HepG2 (cell line): ENCODE results near the gene OBP2A. TPM values are rescaled to one million over a fixed set of nuclear protein-coding genes. Genes with fewer than 3 reads are reported as not detected.

ENCODE experiments used
- BCL6 ChIP-seq: IDR thresholded peaks from 2 replicates; pipeline ENCODE4 v1.6.1; 2016; ENCODE audit warnings: missing genetic modification reagents, missing compliant biosample characterization
- BORCS8-MEF2B ChIP-seq: sonication (generic); formaldehyde crosslinking; IDR thresholded peaks from 2 replicates; pipeline ENCODE4 v1.8.0; 2022; ENCODE audit warnings: mild to moderate bottlenecking, missing genetic modification reagents
- DRAP1 ChIP-seq: IDR thresholded peaks from 2 replicates; pipeline ENCODE4 v1.6.1; 2016; ENCODE audit warnings: missing genetic modification reagents, missing compliant biosample characterization
- EEA1 ChIP-seq: sonication (generic); formaldehyde crosslinking; IDR thresholded peaks from 2 replicates; pipeline ENCODE4 v1.5.1; 2020; ENCODE audit warnings: mild to moderate bottlenecking, missing genetic modification reagents, borderline replicate concordance
- HNRNPL ChIP-seq: fragments of 200-400 bp; formaldehyde crosslinking; IDR thresholded peaks from 2 replicates; pipeline ENCODE4 v1.6.1; 2017; ENCODE audit warnings: mild to moderate bottlenecking, low read depth, low read length
- JARID2 ChIP-seq: sonication (generic); formaldehyde crosslinking; IDR thresholded peaks from 2 replicates; pipeline ENCODE4 v1.8.1; 2023; ENCODE audit warnings: missing genetic modification reagents, inconsistent platforms; ENCODE audit not compliant: insufficient replicate concordance
- PATZ1 ChIP-seq: sonication (generic); formaldehyde crosslinking; IDR thresholded peaks from 2 replicates; pipeline ENCODE4 v1.4.0; 2020; ENCODE audit warnings: missing genetic modification reagents
- SAFB2 ChIP-seq: sonication (generic); formaldehyde crosslinking; IDR thresholded peaks from 2 replicates; pipeline ENCODE4 v1.5.1; 2020; ENCODE audit warnings: missing genetic modification reagents, low read depth, mild to moderate bottlenecking, borderline replicate concordance
- SKI ChIP-seq: fragments of 450-650 bp; IDR thresholded peaks from one replicate; pipeline ENCODE4 v1.6.1; 2018; ENCODE audit warnings: mild to moderate bottlenecking; ENCODE audit not compliant: partially characterized antibody
- SMAD3 ChIP-seq: sonication (generic); formaldehyde crosslinking; IDR thresholded peaks from 2 replicates; pipeline ENCODE4 v1.4.0; 2020; ENCODE audit warnings: missing genetic modification reagents
- SNAPC5 ChIP-seq: sonication (generic); formaldehyde crosslinking; IDR thresholded peaks from 2 replicates; pipeline ENCODE4 v1.8.1; 2023; ENCODE audit warnings: mild to moderate bottlenecking, missing genetic modification reagents, borderline replicate concordance
- TFAP4 ChIP-seq: sonication (generic); IDR thresholded peaks from 2 replicates; pipeline ENCODE4 v1.6.1; 2016; ENCODE audit warnings: low read depth, borderline replicate concordance
- XBP1 ChIP-seq: sonication (generic); formaldehyde crosslinking; IDR thresholded peaks from 2 replicates; pipeline ENCODE4 v1.5.0; 2020; ENCODE audit warnings: missing genetic modification reagents
- ZFYVE20 ChIP-seq: sonication (generic); formaldehyde crosslinking; IDR thresholded peaks from 2 replicates; pipeline ENCODE4 v1.8.0; 2023; ENCODE audit warnings: low read depth, mild to moderate bottlenecking, moderate library complexity, missing genetic modification reagents, borderline replicate concordance
- ZMAT3 ChIP-seq: sonication (generic); formaldehyde crosslinking; conservative IDR thresholded peaks from 2 replicates; pipeline ENCODE4 v1.7.0; 2021; ENCODE audit warnings: missing genetic modification reagents
- ZNF124 ChIP-seq: sonication (generic); formaldehyde crosslinking; IDR thresholded peaks from 2 replicates; pipeline ENCODE4 v1.4.0; 2020; ENCODE audit warnings: missing genetic modification reagents
- ZNF263 ChIP-seq: sonication (generic); formaldehyde crosslinking; IDR thresholded peaks from 2 replicates; pipeline ENCODE4 v1.4.0; 2020; ENCODE audit warnings: missing genetic modification reagents
- ZNF292 ChIP-seq: sonication (generic); formaldehyde crosslinking; IDR thresholded peaks from 2 replicates; pipeline ENCODE4 v1.8.1; 2022; ENCODE audit warnings: mild to moderate bottlenecking, low read depth, missing genetic modification reagents, borderline replicate concordance
- ZNF670 ChIP-seq: sonication (generic); formaldehyde crosslinking; IDR thresholded peaks from 2 replicates; pipeline ENCODE4 v1.8.0; 2022; ENCODE audit warnings: mild to moderate bottlenecking, missing genetic modification reagents, borderline replicate concordance
- ZNF7 ChIP-seq: IDR thresholded peaks from 2 replicates; pipeline ENCODE4 v1.6.1; 2016; ENCODE audit warnings: missing biosample characterization, missing genetic modification reagents
- polyA plus RNA-seq, 8 experiments: library from polyadenylated mRNA; depleted of rRNA in 3 of 8; stranded (reverse) in 7 of 8; unstranded in 1 of 8; fragments of >200 nt; fragmentation: Illumina TruSeq in 4 of 8; extraction: Trizol in 4 of 8; gene quantifications; 2 replicates each; pipeline versions ENCODE4 v1.2.1 to v1.2.3, GENCODE V29; 2011 to 2016; ENCODE audit warnings: low read depth in 4 of 8, missing spikeins in 1 of 8, mixed read lengths in 1 of 8; ENCODE audit not compliant: insufficient read depth in 1 of 8
- total RNA-seq, 5 experiments: library from RNA; depleted of rRNA; stranded (reverse); fragments of >200 nt; fragmentation: Illumina TruSeq; extraction: Trizol; gene quantifications; 2 replicates each; pipeline ENCODE4 v1.2.3, GENCODE V29; 2016; ENCODE audit warnings: low read depth in 1 of 5
- TF ChIP-seq, protein P1 (sequence below): sonication (generic); formaldehyde crosslinking; IDR thresholded peaks from 2 replicates; pipeline ENCODE4 v1.4.0; 2020; ENCODE audit warnings: missing genetic modification reagents

Gene OBP2A
- total and polyA plus RNA-seq, 2 of the 13 experiments (the other 11 are each of a cell fraction or from before 2014, with no cell fraction given) = 0.32 TPM; not detected in 1

DNA sequence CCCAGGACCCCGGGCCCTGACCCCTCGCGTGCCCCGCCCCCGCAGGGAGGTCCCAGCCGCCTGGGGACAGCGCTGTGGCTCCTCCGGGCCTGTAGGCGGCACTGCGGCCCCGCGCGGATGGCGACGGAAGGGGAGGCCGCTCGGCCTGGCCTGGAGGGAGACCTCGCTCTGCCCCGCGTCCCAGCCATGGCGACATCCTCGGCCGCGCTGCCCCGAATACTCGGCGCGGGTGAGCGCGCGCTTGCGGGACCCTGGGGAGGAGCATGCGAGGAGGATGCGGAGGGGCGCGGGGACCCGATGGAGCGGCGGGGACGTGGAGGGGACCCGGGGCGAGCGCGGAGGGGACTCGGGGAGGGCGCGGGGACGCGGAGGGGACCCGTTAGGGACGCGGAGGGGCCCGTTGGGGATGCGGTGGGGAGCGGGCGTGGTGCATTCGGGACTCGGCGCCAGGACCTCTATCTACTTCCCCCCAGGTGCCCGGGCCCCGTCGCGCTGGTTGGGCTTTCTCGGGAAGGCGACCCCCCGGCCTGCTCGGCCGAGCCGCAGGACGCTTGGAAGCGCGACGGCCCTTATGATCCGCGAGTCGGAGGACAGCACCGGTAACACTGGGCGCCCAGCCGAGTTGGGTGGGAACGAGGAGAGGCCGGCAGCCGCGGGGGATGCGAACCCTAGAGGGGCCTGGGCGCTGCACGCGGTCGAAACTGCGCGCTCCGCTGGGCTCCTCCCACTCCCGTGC lies 45.2 kb upstream of the OBP2A start, which contains the start of gene MRPS2 (continued):
- TF ChIP-seq JARID2 (CRISPR knock-in tag) (no peak), TFAP4 (peak; percentile 12; the same call in 1 of the 2 replicates), SMAD3 (CRISPR knock-in tag) (0 out of 2 replicates have a peak, but pooled peaks have one; percentile 46), SAFB2 (CRISPR knock-in tag) (peak; percentile 72; the same call in 1 of the 2 replicates), SNAPC5 (CRISPR knock-in tag) (no peak), ZNF7 (CRISPR knock-in tag) (no peak), XBP1 (CRISPR knock-in tag) (0 out of 2 replicates have a peak, but pooled peaks have one; percentile 27), BCL6 (CRISPR knock-in tag) (peak; percentile 61; the same call in 1 of the 2 replicates), SKI (peak; percentile 54), HNRNPL (0 out of 2 replicates have a peak, but pooled peaks have one; percentile 27), ZNF263 (CRISPR knock-in tag) (no peak), ZNF292 (no peak), EEA1 (CRISPR knock-in tag) (peak; percentile 71; the same call in 1 of the 2 replicates), ZNF670 (CRISPR knock-in tag) (peak; percentile 59; the same call in 1 of the 2 replicates), DRAP1 (CRISPR knock-in tag) (peak; percentile 69), ZMAT3 (CRISPR knock-in tag) (peak; percentile 77; the same call in 1 of the 2 replicates), ZNF124 (CRISPR knock-in tag) (peak; percentile 66), ZFYVE20 (CRISPR knock-in tag) (0 out of 2 replicates have a peak, but pooled peaks have one; percentile 25), PATZ1 (peak; percentile 90), BORCS8-MEF2B (peak; percentile 91)
- TF ChIP-seq, protein P1, sequence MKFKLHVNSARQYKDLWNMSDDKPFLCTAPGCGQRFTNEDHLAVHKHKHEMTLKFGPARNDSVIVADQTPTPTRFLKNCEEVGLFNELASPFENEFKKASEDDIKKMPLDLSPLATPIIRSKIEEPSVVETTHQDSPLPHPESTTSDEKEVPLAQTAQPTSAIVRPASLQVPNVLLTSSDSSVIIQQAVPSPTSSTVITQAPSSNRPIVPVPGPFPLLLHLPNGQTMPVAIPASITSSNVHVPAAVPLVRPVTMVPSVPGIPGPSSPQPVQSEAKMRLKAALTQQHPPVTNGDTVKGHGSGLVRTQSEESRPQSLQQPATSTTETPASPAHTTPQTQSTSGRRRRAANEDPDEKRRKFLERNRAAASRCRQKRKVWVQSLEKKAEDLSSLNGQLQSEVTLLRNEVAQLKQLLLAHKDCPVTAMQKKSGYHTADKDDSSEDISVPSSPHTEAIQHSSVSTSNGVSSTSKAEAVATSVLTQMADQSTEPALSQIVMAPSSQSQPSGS = peak; percentile 66; the same call in 1 of the 2 replicates
